CD4-positive, alpha-beta T cell treated with Interleukin-10 for 1 hour (primary cell): Measurements from ENCODE around the gene RNF157.
A peak's percentile ranks its signal among the peaks of the same experiment; 100 is the strongest.
"Not testable (repeated sequence)": the region's sequence is repeated elsewhere in the genome, so short reads cannot be mapped to it uniquely, and the experiment has no call there.

Experiments used
- DNase-seq: peaks from one replicate; pipeline ENCODE4 v3.0.0-alpha.2; 2020

The RNF157 gene

GRCh38 chr17:76252967-76253766, 12.9 kb upstream of the RNF157 start:
- DNase-seq, result not testable (repeated sequence)

- DNase-seq, result peak; percentile 53
Observed at GRCh38 chr17:76252040-76252954, 12.0 kb upstream of the RNF157 start.

DNA sequence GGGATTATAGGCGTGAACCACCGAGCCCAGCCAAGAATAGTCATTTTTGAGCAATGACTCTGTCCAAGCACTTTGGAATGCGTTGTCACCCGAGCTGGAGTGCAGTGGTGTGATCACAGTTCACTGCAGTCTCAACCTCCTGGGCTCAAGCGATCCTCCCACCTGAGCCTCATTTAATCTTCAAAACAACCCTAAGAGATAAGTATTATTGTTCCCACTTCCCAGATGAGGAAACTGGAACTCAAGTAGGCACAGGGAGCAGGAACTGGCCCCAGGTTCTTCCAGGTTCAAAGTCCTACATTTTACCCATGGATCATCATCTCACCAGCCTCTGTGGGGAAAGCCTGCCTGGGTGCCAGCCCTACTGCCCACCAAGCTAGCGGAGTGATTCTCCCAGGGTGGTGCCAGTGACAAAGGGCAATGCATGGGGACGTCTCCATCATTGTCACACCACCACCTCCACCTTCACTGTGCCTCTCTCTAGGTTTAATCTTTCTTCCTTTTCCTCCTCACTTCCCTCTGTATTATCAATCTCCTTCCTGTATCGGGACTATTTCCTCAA, 11.3 kb upstream of the RNF157 start:
- no peak for DNase-seq

- no peak for DNase-seq
Observed at GRCh38 chr17:76250141-76250540, 9.8 kb upstream of the RNF157 start.

GRCh38 chr17:76248013-76248782, 7.9 kb upstream of the RNF157 start:
- DNase-seq, result no peak

DNA sequence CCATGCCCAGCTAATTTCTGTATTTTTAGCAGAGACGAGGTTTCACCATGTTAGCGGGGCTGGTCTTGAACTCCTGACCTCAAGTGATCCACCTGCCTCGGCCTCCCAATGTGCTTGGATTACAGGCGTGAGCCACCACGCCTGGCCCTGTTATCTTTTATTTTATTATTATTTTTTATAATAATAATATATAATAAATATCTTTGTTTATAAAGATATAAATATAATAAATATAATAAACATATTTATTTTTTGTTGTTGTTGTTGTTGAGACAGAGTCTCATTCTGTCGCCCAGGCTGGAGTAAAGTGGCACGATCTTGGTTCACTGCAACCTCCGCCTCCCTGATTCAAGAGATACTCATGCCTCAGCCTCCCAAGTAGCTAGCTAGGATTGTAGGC, 7.0 kb upstream of the RNF157 start:
- no peak for DNase-seq

DNA sequence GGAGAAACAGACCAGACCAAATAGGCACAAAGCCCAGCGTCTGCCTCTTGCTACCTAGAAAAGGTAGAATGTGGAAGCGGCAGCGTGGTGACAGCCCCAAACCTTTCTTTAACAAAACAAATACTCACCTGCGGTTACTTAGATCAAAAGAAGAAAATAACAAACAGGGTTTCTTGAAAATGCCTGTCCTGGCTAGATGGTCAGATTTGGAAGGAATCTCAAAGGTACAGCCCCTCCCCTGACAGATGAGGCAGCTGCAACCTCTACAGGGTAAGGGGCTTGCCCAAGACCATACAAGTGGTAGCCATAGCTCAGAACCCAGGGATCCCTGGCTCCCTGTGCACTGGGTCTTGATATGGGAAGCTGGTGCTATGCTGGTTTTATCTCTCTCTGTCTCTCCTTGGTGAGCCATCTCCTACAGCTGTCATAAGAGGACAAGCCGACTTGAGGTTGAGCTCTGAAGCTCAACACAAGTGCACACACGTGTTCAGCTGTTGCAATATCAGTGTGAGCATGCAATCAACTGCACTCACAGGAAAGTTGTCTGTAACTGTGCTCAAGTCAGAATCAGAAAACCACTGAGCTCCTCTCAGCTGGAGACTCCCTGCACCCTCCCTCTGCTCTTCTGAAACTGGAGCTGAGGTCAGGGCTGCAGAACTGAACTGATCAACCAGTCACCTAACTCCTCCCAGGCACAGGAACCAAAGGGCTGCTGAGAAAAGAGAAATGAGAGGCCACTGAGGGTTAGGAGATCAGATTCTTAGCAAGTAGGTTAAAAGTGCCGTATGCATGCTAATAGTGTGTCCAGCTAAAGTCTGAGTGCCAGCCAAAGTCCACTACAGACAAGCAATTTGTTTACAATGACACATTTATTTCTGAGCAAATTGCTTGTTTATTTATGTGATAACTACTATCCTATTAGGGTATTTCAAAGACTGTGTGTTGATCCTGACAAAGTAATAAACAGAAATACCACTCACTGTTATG, 6.1 kb upstream of the RNF157 start:
- DNase-seq, result peak; percentile 45

- not testable (repeated sequence) for DNase-seq
Observed at GRCh38 chr17:76244721-76245120, 4.4 kb upstream of the RNF157 start.

- DNase-seq, result no peak
Observed at GRCh38 chr17:76243826-76244679, 3.8 kb upstream of the RNF157 start.

GRCh38 chr17:76241691-76242255, 1.5 kb upstream of the RNF157 start:
- no peak for DNase-seq

GRCh38 chr17:76241204-76241538, 878 bp upstream of the RNF157 start:
- DNase-seq, result no peak

DNA sequence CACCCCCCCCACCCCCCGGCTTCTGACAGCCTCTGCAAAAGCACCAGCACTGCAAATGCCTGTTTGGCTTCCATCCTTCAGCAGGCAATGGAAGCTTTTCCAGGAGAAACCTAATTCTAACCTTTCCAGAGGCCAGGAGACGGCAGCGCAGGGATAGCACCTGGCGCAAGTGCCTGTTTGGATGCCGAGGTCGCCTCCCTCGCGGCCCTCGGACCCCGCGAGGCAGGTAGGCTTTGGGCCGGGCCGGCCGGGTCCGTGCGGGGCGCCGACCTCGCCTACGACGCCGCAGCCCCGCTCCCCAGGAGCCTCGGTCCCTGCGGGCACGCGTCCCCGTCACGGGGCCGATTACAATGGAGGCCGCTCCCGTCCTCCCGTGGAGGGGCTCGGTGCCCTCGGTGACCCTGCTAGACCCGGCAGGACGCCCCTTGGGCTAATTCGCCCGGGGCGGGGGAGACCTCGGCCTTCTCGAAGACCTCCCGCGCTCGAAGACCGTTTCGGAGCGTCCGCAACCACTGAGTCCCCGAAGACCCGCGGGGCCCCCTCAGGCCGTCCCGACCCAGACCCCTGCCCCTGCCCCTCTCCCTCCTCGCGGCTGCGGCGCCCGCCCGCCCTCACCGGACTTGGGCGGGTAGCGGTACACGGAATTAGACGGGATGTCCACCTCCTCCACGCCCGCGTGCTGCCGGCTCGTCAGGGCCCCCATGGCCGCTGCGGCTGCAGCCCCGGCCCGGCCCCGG, 587 bp downstream of the RNF157 start:
- DNase-seq, result no peak

- no peak for DNase-seq
Observed at GRCh38 chr17:76238847-76239537, 1.3 kb downstream of the RNF157 start.

- DNase-seq, result no peak
Observed at GRCh38 chr17:76237859-76238313, 2.4 kb downstream of the RNF157 start.

DNA sequence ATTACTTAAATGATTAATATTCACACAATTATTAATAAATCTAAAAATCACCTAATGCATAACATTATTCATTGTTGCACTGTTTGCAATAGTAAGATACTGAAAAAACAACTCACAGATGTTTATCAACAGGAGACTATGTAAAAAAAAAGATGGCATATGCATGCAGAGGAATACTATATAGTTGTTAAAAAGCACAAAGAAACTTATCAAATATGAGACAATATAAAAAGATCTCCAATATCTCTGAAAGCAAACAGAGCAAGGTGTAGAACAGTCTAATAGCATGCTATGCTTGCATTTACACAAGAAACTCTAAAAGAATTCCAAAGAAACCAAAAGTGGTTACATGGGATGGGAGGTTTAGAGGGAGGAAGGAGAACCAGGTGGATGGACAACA, 3.7 kb downstream of the RNF157 start:
- DNase-seq, result no peak

GRCh38 chr17:76235883-76236282, 4.4 kb downstream of the RNF157 start:
- DNase-seq, result no peak

DNA sequence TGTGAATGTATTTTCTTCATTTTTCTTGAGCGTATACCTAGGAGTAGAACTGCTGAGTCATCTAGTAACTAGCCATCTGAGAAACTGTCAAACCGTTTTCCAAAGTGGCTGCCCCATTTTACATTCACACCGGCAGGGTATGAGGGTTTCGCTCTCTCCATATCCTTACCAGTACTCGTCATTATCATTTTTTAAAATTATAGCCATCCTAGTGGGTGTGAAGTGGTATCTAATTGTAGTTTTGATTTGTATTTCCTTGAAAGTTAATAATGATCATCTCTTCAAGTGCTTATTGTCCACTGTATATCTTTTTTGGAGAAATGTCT, 6.0 kb downstream of the RNF157 start:
- no peak for DNase-seq

DNA sequence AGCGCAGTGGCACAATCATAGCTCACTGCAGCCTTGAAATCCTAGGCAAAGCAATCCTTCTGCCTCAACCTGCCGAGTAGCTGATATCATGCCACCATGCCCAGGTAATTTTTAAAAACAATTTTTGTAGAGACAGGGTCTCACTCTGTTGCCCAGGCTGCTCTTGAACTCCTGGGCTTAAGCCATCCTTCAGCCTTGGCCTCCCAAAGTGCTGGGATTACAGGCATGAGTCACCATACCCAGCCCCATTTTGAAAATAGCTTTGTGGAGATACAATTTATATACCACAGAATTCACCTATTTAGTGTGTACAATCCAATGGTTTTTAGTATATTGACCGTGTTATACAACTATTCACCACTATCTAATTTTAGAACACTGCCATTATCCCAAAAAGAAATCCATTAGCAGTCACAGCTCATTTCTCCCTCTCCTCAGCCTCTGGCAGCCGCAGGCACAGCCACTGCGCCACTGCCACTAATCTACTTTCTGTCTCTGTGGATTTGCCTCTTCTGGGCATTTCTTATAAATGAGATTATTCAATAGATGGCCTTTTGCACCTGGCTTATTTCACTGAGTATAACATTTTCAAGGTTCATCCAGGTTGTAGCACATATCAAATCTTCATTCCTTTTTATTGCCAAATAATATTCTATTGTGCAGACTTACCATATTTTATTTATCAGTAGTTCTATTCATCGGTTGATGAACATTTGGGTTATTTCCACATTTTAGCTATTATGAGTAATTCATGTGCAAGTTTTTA, 6.5 kb downstream of the RNF157 start:
- DNase-seq, result no peak
